ENCODE measurements around the gene DYNC2I2. TPM values are rescaled to one million over a fixed set of nuclear protein-coding genes. Genes with fewer than 3 reads are reported as not detected.

Gene DYNC2I2
- total RNA-seq, 1 donor from 2014 or later = 83.4 TPM

GRCh38 chr9:128632066-128632465 is 24.6 kb downstream of the DYNC2I2 start:
- Mint-ChIP-seq H3K4me3 (ENCODE audit: low read depth) (no peak overlapping the region), H3K4me1 (ENCODE audit: low read depth) (peaks cover 2% of the 10 kb centered on the region), H3K27me3 (no peaks in the 10 kb centered on the region), H3K27ac (peak overlapping the region; percentile 31), H3K9me3 (ENCODE audit: low read depth) (no peaks in the 10 kb centered on the region), H3K36me3 (ENCODE audit: insufficient read depth) (peaks cover 15% of the 10 kb centered on the region)
- no peak for TF ChIP-seq CTCF (IDR thresholded peaks at IDR 0.05; ENCODE audit: unreplicated experiment)
- no peak for DNase-seq (ENCODE audit: low spot score, unreplicated experiment)

- Mint-ChIP-seq H3K27me3 (no peaks in the 10 kb centered on the region), H3K27ac (peak overlapping the region; percentile 31), H3K4me3 (ENCODE audit: low read depth) (no peak overlapping the region), H3K36me3 (ENCODE audit: insufficient read depth) (peaks cover 15% of the 10 kb centered on the region), H3K4me1 (ENCODE audit: low read depth) (peaks cover 2% of the 10 kb centered on the region), H3K9me3 (ENCODE audit: low read depth) (no peaks in the 10 kb centered on the region)
- no peak for DNase-seq (ENCODE audit: low spot score, unreplicated experiment)
- no peak for TF ChIP-seq CTCF (IDR thresholded peaks at IDR 0.05; ENCODE audit: unreplicated experiment)
Observed at GRCh38 chr9:128631636-128632035, 25.0 kb downstream of the DYNC2I2 start.

GRCh38 chr9:128629852-128630545 is 26.6 kb downstream of the DYNC2I2 start:
- no peak for TF ChIP-seq CTCF (IDR thresholded peaks at IDR 0.05; ENCODE audit: unreplicated experiment)
- no peak for DNase-seq (ENCODE audit: low spot score, unreplicated experiment)
- H3K27me3 Mint-ChIP-seq = no peaks in the 10 kb centered on the region
- H3K4me3 Mint-ChIP-seq (ENCODE audit: low read depth) = no peak overlapping the region
- peaks cover 23% of the 10 kb centered on the region for H3K36me3 Mint-ChIP-seq (ENCODE audit: insufficient read depth)
- H3K4me1 Mint-ChIP-seq (ENCODE audit: low read depth) = no peaks in the 10 kb centered on the region
- no peak overlapping the region for H3K27ac Mint-ChIP-seq
- H3K9me3 Mint-ChIP-seq (ENCODE audit: low read depth) = no peaks in the 10 kb centered on the region

- no peak for DNase-seq (ENCODE audit: low spot score, unreplicated experiment)
- Mint-ChIP-seq H3K27me3 (no peaks in the 10 kb centered on the region), H3K4me1 (ENCODE audit: low read depth) (no peaks in the 10 kb centered on the region), H3K27ac (peak overlapping the region; percentile 52), H3K4me3 (ENCODE audit: low read depth) (no peak overlapping the region), H3K36me3 (ENCODE audit: insufficient read depth) (peaks cover 27% of the 10 kb centered on the region), H3K9me3 (ENCODE audit: low read depth) (no peaks in the 10 kb centered on the region)
- TF ChIP-seq CTCF (IDR thresholded peaks at IDR 0.05; ENCODE audit: unreplicated experiment) = no peak
Observed at GRCh38 chr9:128629136-128629535, 27.5 kb downstream of the DYNC2I2 start.

GRCh38 chr9:128628471-128629048 is 28.1 kb downstream of the DYNC2I2 start:
- Mint-ChIP-seq H3K36me3 (ENCODE audit: insufficient read depth) (peaks cover 29% of the 10 kb centered on the region), H3K4me1 (ENCODE audit: low read depth) (no peaks in the 10 kb centered on the region), H3K9me3 (ENCODE audit: low read depth) (no peaks in the 10 kb centered on the region), H3K27ac (no peak overlapping the region), H3K4me3 (ENCODE audit: low read depth) (no peak overlapping the region), H3K27me3 (no peaks in the 10 kb centered on the region)
- TF ChIP-seq CTCF (IDR thresholded peaks at IDR 0.05; ENCODE audit: unreplicated experiment) = no peak
- DNase-seq (ENCODE audit: low spot score, unreplicated experiment) = no peak

All from progenitor cell of endocrine pancreas (in vitro differentiated cells).